Measurements from ENCODE around the gene TRIM44. TPM values are rescaled to one million over a fixed set of nuclear protein-coding genes. Genes with fewer than 3 reads are reported as not detected.

TRIM44 gene
- total RNA-seq, 1 donor: 42.1 TPM

DNA sequence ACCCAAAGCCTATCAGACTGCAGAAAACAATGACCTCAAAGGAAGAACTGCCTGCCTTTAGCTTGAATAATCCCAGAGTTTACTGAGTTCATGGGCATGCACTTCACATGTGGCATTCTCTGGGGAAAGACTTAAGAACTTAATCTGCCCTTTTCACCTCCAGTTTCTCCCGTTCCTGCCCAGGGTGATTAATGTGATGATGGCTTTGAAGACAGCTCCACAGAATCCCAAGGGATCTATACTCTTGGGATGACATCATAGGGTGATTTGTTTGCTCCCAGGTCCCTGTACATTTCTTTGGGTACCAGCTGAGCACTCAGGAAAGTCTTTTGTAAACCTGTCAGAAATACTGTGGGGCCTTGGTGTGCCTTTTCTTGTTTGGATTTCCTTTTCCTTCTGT, 30.3 kb upstream of the TRIM44 start:
- peak; percentile 63 for DNase-seq (ENCODE audit: low read depth)
- H3K4me3 ChIP-seq (ENCODE audit: low read depth, low read length): no peak overlapping the region
- TF ChIP-seq, protein P1, sequence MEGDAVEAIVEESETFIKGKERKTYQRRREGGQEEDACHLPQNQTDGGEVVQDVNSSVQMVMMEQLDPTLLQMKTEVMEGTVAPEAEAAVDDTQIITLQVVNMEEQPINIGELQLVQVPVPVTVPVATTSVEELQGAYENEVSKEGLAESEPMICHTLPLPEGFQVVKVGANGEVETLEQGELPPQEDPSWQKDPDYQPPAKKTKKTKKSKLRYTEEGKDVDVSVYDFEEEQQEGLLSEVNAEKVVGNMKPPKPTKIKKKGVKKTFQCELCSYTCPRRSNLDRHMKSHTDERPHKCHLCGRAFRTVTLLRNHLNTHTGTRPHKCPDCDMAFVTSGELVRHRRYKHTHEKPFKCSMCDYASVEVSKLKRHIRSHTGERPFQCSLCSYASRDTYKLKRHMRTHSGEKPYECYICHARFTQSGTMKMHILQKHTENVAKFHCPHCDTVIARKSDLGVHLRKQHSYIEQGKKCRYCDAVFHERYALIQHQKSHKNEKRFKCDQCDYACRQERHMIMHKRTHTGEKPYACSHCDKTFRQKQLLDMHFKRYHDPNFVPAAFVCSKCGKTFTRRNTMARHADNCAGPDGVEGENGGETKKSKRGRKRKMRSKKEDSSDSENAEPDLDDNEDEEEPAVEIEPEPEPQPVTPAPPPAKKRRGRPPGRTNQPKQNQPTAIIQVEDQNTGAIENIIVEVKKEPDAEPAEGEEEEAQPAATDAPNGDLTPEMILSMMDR (IDR thresholded peaks at IDR 0.05; ENCODE audit: insufficient read depth, low read length): no peak

DNA sequence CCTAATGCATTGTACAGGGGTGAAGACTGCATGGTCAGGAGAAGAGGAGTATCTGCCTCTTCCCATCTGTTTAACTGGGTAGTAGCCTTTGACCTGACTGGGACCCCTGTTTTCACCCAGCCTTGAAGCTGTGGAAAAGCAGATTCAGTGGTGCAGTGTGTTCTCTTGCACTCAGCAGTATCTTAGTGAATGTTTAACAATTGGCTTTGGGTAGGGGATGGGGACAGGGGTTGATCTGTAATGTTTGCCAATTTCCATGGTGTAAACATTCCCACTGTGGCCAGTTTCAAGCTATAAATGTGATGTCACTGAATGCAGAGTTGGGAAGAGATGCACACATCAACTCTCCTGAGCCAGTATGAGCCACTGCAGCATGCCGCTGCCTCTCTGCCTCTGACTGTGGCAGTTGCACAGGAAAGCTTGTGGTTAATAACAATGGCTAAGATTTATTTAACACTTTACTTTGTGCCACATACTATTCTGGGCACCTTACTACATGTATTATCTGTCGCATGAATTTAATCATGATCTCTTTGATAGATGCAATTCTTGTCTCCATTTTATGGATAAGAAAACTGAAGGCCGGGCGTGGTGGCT, 28.6 kb upstream of the TRIM44 start:
- no peak for DNase-seq (ENCODE audit: low read depth)
- H3K4me3 ChIP-seq (ENCODE audit: low read depth, low read length): no peak overlapping the region
- TF ChIP-seq, protein P1 (IDR thresholded peaks at IDR 0.05; ENCODE audit: insufficient read depth, low read length): no peak

DNA sequence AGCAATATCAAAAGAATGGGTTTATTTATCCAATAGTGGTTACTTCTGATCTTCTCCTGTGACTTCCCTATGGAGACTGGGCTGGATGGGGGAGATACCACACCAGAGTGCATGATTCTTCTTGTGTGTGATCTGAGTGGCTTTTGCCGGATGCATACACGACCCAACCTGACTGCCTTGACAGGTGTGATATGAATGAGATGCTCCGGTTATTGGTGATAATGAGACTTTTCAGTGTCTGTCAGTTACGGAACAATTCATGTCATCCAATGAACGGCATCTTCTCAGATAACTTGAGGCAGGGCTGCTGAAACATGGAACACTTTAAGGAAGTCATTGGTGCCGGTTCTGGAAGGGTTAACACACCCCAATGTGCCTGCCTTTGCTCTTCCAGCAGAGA, 26.6 kb upstream of the TRIM44 start:
- DNase-seq (ENCODE audit: low read depth): no peak
- TF ChIP-seq, protein P1 (IDR thresholded peaks at IDR 0.05; ENCODE audit: insufficient read depth, low read length): no peak
- no peak overlapping the region for H3K4me3 ChIP-seq (ENCODE audit: low read depth, low read length)

DNA sequence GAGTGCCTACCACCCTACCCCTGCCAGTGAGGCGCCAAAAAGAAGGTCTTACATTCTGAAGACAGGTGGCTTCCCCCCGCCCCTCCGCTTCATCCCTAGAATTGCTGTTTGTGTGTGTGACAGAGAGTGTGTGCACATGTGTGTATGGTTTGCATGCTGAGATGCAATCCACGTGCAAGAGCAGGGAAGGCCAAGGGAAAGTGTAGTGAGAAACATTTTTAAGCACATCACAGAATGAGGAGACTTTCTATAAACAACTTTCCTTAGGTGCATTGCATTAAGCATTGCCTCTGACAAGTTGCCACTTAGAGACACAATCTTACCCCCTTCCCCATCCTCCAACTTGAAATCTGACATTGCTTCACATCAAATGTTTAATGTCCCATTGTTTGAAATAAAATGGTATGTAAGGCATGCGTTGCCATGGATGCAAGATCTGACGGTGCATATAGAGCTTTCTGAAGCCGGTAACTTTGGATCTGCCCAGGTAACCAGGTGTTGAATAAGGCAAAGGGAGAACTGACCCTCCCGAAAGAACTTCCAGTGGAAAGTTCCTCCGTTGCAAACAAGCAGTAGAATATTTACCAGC, 22.9 kb upstream of the TRIM44 start:
- no peak for DNase-seq (ENCODE audit: low read depth)
- TF ChIP-seq, protein P1 (IDR thresholded peaks at IDR 0.05; ENCODE audit: insufficient read depth, low read length): no peak
- H3K4me3 ChIP-seq (ENCODE audit: low read depth, low read length): no peak overlapping the region

DNA sequence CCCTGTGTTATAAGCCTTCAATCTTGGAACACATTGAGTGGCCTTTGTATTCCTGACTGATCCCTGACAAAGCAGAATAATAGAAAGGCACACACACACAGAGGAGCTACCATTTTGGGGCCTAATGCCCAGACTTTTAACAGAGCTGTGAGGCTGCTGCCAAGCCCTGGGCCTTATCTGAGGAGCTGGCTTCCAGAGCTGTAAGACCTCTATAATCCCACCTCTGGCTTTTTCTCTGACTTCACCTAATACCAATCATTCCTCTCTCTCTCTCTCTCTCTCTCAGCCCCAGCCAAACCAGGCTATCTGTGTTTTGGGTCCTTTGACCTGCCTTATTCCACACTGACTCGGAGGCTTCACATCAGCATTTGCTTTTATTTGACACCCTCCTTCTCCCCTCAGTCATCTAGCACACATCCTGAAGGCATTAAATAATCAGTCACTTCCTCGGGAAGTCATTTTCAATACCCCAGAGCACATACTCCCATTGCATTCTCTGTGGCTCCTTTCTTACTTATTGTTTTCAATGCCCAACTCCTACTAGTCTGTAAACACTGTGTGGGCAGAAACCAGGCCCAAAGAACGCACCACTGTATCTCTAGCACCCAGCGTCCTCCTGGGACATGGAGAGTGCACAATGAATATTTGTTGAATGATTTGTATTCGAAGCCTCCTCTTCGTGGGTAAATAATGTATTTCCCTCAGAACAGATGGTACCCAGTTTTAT, 21.2 kb upstream of the TRIM44 start:
- no peak overlapping the region for H3K4me3 ChIP-seq (ENCODE audit: low read depth, low read length)
- TF ChIP-seq, protein P1 (IDR thresholded peaks at IDR 0.05; ENCODE audit: insufficient read depth, low read length): no peak
- peak; percentile 72 for DNase-seq (ENCODE audit: low read depth)

DNA sequence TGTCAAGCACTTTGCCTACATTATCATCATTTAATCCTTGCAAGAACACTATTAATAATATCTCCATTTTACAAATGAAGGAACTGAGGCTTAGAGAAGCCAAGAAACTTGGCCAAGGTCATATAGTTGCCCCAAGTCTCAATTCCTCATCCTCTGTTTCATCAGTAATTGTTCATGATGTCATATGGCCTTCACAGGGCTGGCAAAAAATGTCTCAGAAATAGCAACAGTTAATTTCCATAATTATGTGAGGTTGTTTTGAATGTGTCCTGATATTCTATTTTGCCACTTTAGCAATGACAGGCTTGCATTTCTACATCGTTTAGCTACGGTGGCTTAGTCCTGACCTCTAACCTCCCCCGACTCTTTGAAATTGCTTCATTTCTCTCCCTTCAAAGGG, 20.6 kb upstream of the TRIM44 start:
- no peak overlapping the region for H3K4me3 ChIP-seq (ENCODE audit: low read depth, low read length)
- no peak for DNase-seq (ENCODE audit: low read depth)
- TF ChIP-seq, protein P1 (IDR thresholded peaks at IDR 0.05; ENCODE audit: insufficient read depth, low read length): no peak

All from fibroblast of the aortic adventitia (primary cell).